ENCODE data around the gene SHISA5. TPM values are rescaled to one million over a fixed set of nuclear protein-coding genes. Genes with fewer than 3 reads are reported as not detected.

Gene SHISA5
- total and polyA plus RNA-seq, 10 of the 15 experiments (the other 5 are each of a cell fraction or from before 2014, with no cell fraction given): 17.1 to 148 (median 67.3) TPM

GRCh38 chr3:48519277-48519643, 15.3 kb upstream of the SHISA5 start (continued):
- TF ChIP-seq CEBPZ (IDR thresholded peaks at IDR 0.05; ENCODE audit: low read depth, low read length): no peak
- no peak for TF ChIP-seq NR2C1 (IDR thresholded peaks at IDR 0.05)
- TF ChIP-seq MYB (IDR thresholded peaks at IDR 0.05; ENCODE audit: borderline replicate concordance, low read depth, low read length): no peak

- TF ChIP-seq RFX5 (IDR thresholded peaks at IDR 0.05; ENCODE audit: low read depth, low read length) (no peak), EGR1 (IDR thresholded peaks at IDR 0.05; ENCODE audit: borderline replicate concordance in 1 of 2, low read depth in 2 of 2, low read length in 2 of 2) (no peak), BRCA1 (IDR thresholded peaks at IDR 0.05; ENCODE audit: low read depth, low read length) (no peak), SKIL (IDR thresholded peaks at IDR 0.05; ENCODE audit: low read depth, poor library complexity, severe bottlenecking) (no peak), TARDBP (IDR thresholded peaks at IDR 0.05; ENCODE audit: borderline replicate concordance) (no peak), SP1 (IDR thresholded peaks at IDR 0.05; ENCODE audit: low read depth, low read length) (no peak), RELA (IDR thresholded peaks at IDR 0.05; ENCODE audit: borderline replicate concordance, partially characterized antibody) (no peak), CHD1 (IDR thresholded peaks at IDR 0.05; ENCODE audit: low read depth, low read length) (no peak), HDAC6 (IDR thresholded peaks at IDR 0.05; ENCODE audit: unreplicated experiment) (no peak)
- in situ Hi-C loops (cut with MboI): no loop called here
- Histone ChIP-seq H3K36me3 (ENCODE audit: control insufficient read depth in 2 of 2, insufficient read depth in 2 of 2, low read length in 1 of 2) (peaks cover 0 to 11% of the 10 kb centered on the region in 2 experiments; a peak in 3 of 4 replicates), H3K4me1 (ENCODE audit: control insufficient read depth, insufficient read depth, low read length) (peaks cover 12% of the 10 kb centered on the region), H4K20me1 (ENCODE audit: control insufficient read depth, insufficient read depth) (no peaks in the 10 kb centered on the region; the same call in 1 of the 2 replicates), H3K4me3 (no peak overlapping the region), H2AFZ (ENCODE audit: control insufficient read depth, low read depth, low read length) (no peak overlapping the region), H3K79me2 (ENCODE audit: control insufficient read depth, insufficient read depth, low read length) (no peaks in the 10 kb centered on the region), H3K9ac (ENCODE audit: control insufficient read depth, insufficient read depth, low read length) (no peak overlapping the region), H3K9me3 (replicated peaks; ENCODE audit: control insufficient read depth, insufficient read depth, low read length) (no peaks in the 10 kb centered on the region), H3K4me2 (ENCODE audit: control insufficient read depth, insufficient read depth) (no peak overlapping the region), H3K27ac (ENCODE audit: control insufficient read depth, insufficient read depth) (no peak overlapping the region), H3K27me3 (replicated peaks in 1 of 2; ENCODE audit: control insufficient read depth in 2 of 2, insufficient read depth in 2 of 2, low read length in 1 of 2) (no peaks in the 10 kb centered on the region)
- no peak for ATAC-seq
- no TSS peak for BruUV-seq (replicated peaks)
- intact Hi-C loops (cut with micrococcal nuclease; ENCODE audit: unreplicated experiment): no loop called here
- FAIRE-seq: no peak
- CTCF ChIA-PET: no interaction called here
- no peak for DNase-seq (ENCODE audit: low read depth, low spot score)
- POLR2A ChIA-PET: no interaction called here
- 53% methylated on average over 12 of the region's 12 CpGs for WGBS (ENCODE audit: insufficient coverage, insufficient replicate concordance, low lambda C conversion rate, missing lambda C conversion rate)
- SMC1A ChIA-PET (ENCODE audit: uncharacterized antibody, unreplicated experiment): no interaction called here
- RAD21 ChIA-PET (ENCODE audit: unreplicated experiment): no interaction called here
Measured at GRCh38 chr3:48518638-48519276, 14.8 kb upstream of the SHISA5 start.
